K562 (cell line): ENCODE measurements around the gene IL2RG. TPM values are rescaled to one million over a fixed set of nuclear protein-coding genes. Genes with fewer than 3 reads are reported as not detected.

Source experiments
- CREB1 ChIP-seq, 2 experiments: sonication (generic) in 1 of 2; formaldehyde crosslinking in 1 of 2; IDR thresholded peaks; 2 replicates each; pipeline versions ENCODE4 v1.6.1 to v1.8.0; 2012 to 2022; ENCODE audit warnings: inconsistent platforms in 1 of 2, mild to moderate bottlenecking in 1 of 2, missing genetic modification reagents in 1 of 2, moderate library complexity in 1 of 2
- CREBBP ChIP-seq: IDR thresholded peaks from one replicate; pipeline ENCODE4 v1.6.1; 2012; ENCODE audit warnings: low read depth, mild to moderate bottlenecking, control low read depth, inconsistent platforms, low read length
- ELF2 ChIP-seq: fragments of 250-450 bp; sonication (Bioruptor Pico); IDR thresholded peaks from 2 replicates; pipeline ENCODE4 v1.5.0; 2021; ENCODE audit warnings: mild to moderate bottlenecking
- ETS1 ChIP-seq: conservative IDR thresholded peaks from 2 replicates; pipeline ENCODE4 v1.6.1; 2011; ENCODE audit warnings: low read depth, mild to moderate bottlenecking, low read length; ENCODE audit not compliant: control insufficient read depth
- GABPB1 ChIP-seq: sonication (generic); formaldehyde crosslinking; IDR thresholded peaks from 2 replicates; pipeline ENCODE4 v1.8.0; 2022; ENCODE audit warnings: mild to moderate bottlenecking, missing genetic modification reagents
- GATAD2B ChIP-seq: fragments of 450-650 bp; IDR thresholded peaks from 2 replicates; pipeline ENCODE4 v1.6.1; 2017; ENCODE audit warnings: mild to moderate bottlenecking, borderline replicate concordance
- KLF13 ChIP-seq: fragments of 450-650 bp; IDR thresholded peaks from 2 replicates; pipeline ENCODE4 v1.6.1; 2016; ENCODE audit warnings: missing genetic modification characterization, low read depth, mild to moderate bottlenecking, missing compliant biosample characterization, moderate library complexity, borderline replicate concordance
- NFXL1 ChIP-seq: fragments of 450-650 bp; formaldehyde crosslinking; IDR thresholded peaks from 2 replicates; pipeline ENCODE4 v1.4.0; 2021; ENCODE audit warnings: mild to moderate bottlenecking
- RNF219 ChIP-seq: fragments of 250-450 bp; sonication (Bioruptor Pico); IDR thresholded peaks from 2 replicates; pipeline ENCODE4 v1.5.0; 2022; ENCODE audit warnings: mild to moderate bottlenecking
- SRSF9 ChIP-seq: fragments of 200-400 bp; formaldehyde crosslinking; IDR thresholded peaks from 2 replicates; pipeline ENCODE4 v1.6.1; 2017; ENCODE audit warnings: low read depth, low read length, borderline replicate concordance
- ZNF436 ChIP-seq: fragments of 250-450, 450-650 bp; sonication (Bioruptor Pico); formaldehyde crosslinking; IDR thresholded peaks from 2 replicates; pipeline ENCODE4 v1.7.0; 2020; ENCODE audit warnings: mild to moderate bottlenecking
- ZNF551 ChIP-seq: fragments of 250-450 bp; sonication (Bioruptor Pico); IDR thresholded peaks from 2 replicates; pipeline ENCODE4 v1.5.0; 2021; ENCODE audit warnings: mild to moderate bottlenecking, moderate library complexity
- ZNF740 ChIP-seq, 3 experiments: fragments of 200-800 bp in 1 of 3; sonication (Bioruptor generic) in 1 of 3; sonication (generic) in 1 of 3; formaldehyde crosslinking in 1 of 3; IDR thresholded peaks; 2 replicates each; pipeline versions ENCODE4 v1.6.1 to v1.8.0; 2016 to 2022; ENCODE audit warnings: mild to moderate bottlenecking in 2 of 3, missing compliant biosample characterization in 2 of 3, missing genetic modification characterization in 2 of 3, missing genetic modification reagents in 1 of 3
- polyA plus RNA-seq, 8 experiments: library from polyadenylated mRNA; depleted of rRNA in 4 of 8; stranded (reverse) in 5 of 8; unstranded in 3 of 8; fragments of >200 nt; fragmentation: Nextera tagmentation in 2 of 8; fragmentation: Illumina TruSeq in 1 of 8; extraction: Ambion mirVana in 2 of 8; extraction: Trizol in 1 of 8; gene quantifications; 2 replicates each; pipeline versions ENCODE4 v1.2.1 to v1.2.3, GENCODE V29; 2011 to 2014; ENCODE audit warnings: inconsistent platforms in 1 of 8, missing spikeins in 1 of 8
- total RNA-seq, 7 experiments: library from RNA; depleted of rRNA in 6 of 7; stranded (reverse); fragments of >200 nt in 6 of 7; fragmentation: Illumina TruSeq in 2 of 7; extraction: Trizol in 2 of 7; gene quantifications; 2 replicates each; pipeline versions ENCODE4 v1.2.1 to v1.2.3, GENCODE V29; 2011 to 2021; ENCODE audit warnings: low replicate concordance in 1 of 7
- TF ChIP-seq, protein P1 (sequence below), 3 experiments: IDR thresholded peaks in 2 of 3; conservative IDR thresholded peaks in 1 of 3; 2 replicates each; pipeline ENCODE4 v1.5.1; 2011 to 2012; ENCODE audit warnings: low read length in 3 of 3, mild to moderate bottlenecking in 3 of 3, control low read depth in 2 of 3, improper control_type of control experiment in 1 of 3, inconsistent platforms in 1 of 3, low read depth in 1 of 3, mixed read lengths in 1 of 3, moderate library complexity in 1 of 3; ENCODE audit not compliant: insufficient read depth in 2 of 3
- TF ChIP-seq, protein P2 (sequence below): fragments of 150-350 bp; IDR thresholded peaks from 2 replicates; pipeline ENCODE4 v1.6.1; 2014; ENCODE audit warnings: low read depth, mild to moderate bottlenecking, low read length, borderline replicate concordance

Gene IL2RG
- total and polyA plus RNA-seq, 9 of the 15 experiments (the other 6 are each of a cell fraction or from before 2014, with no cell fraction given) = 5.5 to 55.4 (median 19.7) TPM

- TF ChIP-seq RNF219 (no peak), CREBBP (no peak), ZNF436 (CRISPR knock-in tag) (no peak), ETS1 (no peak), NFXL1 (no peak), GATAD2B (no peak), ELF2 (CRISPR knock-in tag) (no peak), KLF13 (tag) (no peak), CREB1 (IDR thresholded peaks at IDR 0.05) (no peak; the same call in 1 of the 2 replicates), CREB1 (CRISPR knock-in tag; IDR thresholded peaks at IDR 0.05) (no peak), ZNF551 (no peak), GABPB1 (CRISPR knock-in tag) (no peak), ZNF740 (CRISPR knock-in tag; IDR thresholded peaks at IDR 0.05) (peak; percentile 31; the same call in 1 of the 2 replicates), ZNF740 (tag; IDR thresholded peaks at IDR 0.05) (no peak), SRSF9 (no peak)
- TF ChIP-seq, protein P1, sequence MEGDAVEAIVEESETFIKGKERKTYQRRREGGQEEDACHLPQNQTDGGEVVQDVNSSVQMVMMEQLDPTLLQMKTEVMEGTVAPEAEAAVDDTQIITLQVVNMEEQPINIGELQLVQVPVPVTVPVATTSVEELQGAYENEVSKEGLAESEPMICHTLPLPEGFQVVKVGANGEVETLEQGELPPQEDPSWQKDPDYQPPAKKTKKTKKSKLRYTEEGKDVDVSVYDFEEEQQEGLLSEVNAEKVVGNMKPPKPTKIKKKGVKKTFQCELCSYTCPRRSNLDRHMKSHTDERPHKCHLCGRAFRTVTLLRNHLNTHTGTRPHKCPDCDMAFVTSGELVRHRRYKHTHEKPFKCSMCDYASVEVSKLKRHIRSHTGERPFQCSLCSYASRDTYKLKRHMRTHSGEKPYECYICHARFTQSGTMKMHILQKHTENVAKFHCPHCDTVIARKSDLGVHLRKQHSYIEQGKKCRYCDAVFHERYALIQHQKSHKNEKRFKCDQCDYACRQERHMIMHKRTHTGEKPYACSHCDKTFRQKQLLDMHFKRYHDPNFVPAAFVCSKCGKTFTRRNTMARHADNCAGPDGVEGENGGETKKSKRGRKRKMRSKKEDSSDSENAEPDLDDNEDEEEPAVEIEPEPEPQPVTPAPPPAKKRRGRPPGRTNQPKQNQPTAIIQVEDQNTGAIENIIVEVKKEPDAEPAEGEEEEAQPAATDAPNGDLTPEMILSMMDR (IDR thresholded peaks at IDR 0.05 in 2 of 3, conservative IDR thresholded peaks at IDR 0.05 in 1 of 3; ENCODE audit: insufficient read depth in 2 of 3, low read depth in 1 of 3, low read length in 3 of 3) = no peak
- TF ChIP-seq, protein P2, sequence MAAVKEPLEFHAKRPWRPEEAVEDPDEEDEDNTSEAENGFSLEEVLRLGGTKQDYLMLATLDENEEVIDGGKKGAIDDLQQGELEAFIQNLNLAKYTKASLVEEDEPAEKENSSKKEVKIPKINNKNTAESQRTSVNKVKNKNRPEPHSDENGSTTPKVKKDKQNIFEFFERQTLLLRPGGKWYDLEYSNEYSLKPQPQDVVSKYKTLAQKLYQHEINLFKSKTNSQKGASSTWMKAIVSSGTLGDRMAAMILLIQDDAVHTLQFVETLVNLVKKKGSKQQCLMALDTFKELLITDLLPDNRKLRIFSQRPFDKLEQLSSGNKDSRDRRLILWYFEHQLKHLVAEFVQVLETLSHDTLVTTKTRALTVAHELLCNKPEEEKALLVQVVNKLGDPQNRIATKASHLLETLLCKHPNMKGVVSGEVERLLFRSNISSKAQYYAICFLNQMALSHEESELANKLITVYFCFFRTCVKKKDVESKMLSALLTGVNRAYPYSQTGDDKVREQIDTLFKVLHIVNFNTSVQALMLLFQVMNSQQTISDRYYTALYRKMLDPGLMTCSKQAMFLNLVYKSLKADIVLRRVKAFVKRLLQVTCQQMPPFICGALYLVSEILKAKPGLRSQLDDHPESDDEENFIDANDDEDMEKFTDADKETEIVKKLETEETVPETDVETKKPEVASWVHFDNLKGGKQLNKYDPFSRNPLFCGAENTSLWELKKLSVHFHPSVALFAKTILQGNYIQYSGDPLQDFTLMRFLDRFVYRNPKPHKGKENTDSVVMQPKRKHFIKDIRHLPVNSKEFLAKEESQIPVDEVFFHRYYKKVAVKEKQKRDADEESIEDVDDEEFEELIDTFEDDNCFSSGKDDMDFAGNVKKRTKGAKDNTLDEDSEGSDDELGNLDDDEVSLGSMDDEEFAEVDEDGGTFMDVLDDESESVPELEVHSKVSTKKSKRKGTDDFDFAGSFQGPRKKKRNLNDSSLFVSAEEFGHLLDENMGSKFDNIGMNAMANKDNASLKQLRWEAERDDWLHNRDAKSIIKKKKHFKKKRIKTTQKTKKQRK = no peak
These were observed 15.2 kb downstream of the IL2RG start (continued) for GRCh38 chrX:71095981-71096759.
